Kidney (tissue), 14 donors: ENCODE measurements around the gene GJA4. TPM values are rescaled to one million over a fixed set of nuclear protein-coding genes. Genes with fewer than 3 reads are reported as not detected.

Experiments
- DNase-seq, 5 donors: peaks; one replicate each; pipeline ENCODE4 v3.0.0-alpha.2; 2013 to 2020
- FAIRE-seq: peaks from 2 replicates; lab custom pipeline; 2012; peaks lifted over from hg19 to GRCh38; lab: Jason Lieb, UNC
- H3K27ac ChIP-seq, 2 donors: one replicate each; pipeline ENCODE4 v1.7.0; 2013; ENCODE audit warnings: low read depth in 2 of 2, low read length in 2 of 2, inconsistent platforms in 1 of 2
- H3K27me3 ChIP-seq: one replicate; pipeline ENCODE4 v1.7.1; 2013; ENCODE audit warnings: low read length, inconsistent platforms; ENCODE audit not compliant: control insufficient read depth, insufficient read depth
- H3K36me3 ChIP-seq, 3 donors: one replicate each; pipeline versions ENCODE4 v1.7.0 to v1.7.1; 2013; ENCODE audit warnings: low read length in 3 of 3, control low read depth in 1 of 3, inconsistent platforms in 1 of 3; ENCODE audit not compliant: insufficient read depth in 3 of 3, control insufficient read depth in 2 of 3
- H3K4me1 ChIP-seq, 3 donors: one replicate each; pipeline versions ENCODE4 v1.7.0 to v1.7.1; 2013; ENCODE audit warnings: low read length in 3 of 3, inconsistent platforms in 1 of 3, low read depth in 1 of 3; ENCODE audit not compliant: control insufficient read depth in 2 of 3, insufficient read depth in 2 of 3
- H3K4me3 ChIP-seq, 3 donors: one replicate each; pipeline versions ENCODE4 v1.7.0 to v1.8.1; 2013; ENCODE audit warnings: low read length in 3 of 3, control low read depth in 1 of 3, inconsistent platforms in 1 of 3
- H3K9ac ChIP-seq, 3 donors: one replicate each; pipeline versions ENCODE4 v1.7.0 to v1.7.1; 2013; ENCODE audit warnings: low read length in 3 of 3, control low read depth in 1 of 3, inconsistent platforms in 1 of 3
- H3K9me3 ChIP-seq, 3 donors: one replicate each; pipeline versions ENCODE4 v1.7.0 to v1.7.1; 2013; ENCODE audit warnings: low read length in 3 of 3, control low read depth in 1 of 3, inconsistent platforms in 1 of 3; ENCODE audit not compliant: control insufficient read depth in 2 of 3, insufficient read depth in 1 of 3
- intact Hi-C: fragments of 100-400 bp; cut with DNase I; formaldehyde crosslinking; loops from one replicate; pipeline ENCODE4 v1.11.1; 2022
- polyA plus RNA-seq: library from polyadenylated mRNA; stranded (reverse); fragments of 350-450 nt; fragmentation: Illumina TruSeq; extraction: RNeasy Lipid Tissue Mini Kit (QIAGEN cat#74804); gene quantifications from one replicate; pipeline ENCODE4 v1.2.3, GENCODE V29; 2014; ENCODE audit warnings: low read depth, low replicate concordance; ENCODE audit not compliant: insufficient read depth
- total RNA-seq: library from RNA; stranded (reverse); fragmentation: NEBNext Ultra II Directional; extraction: Animal tissue kit (Norgen Biotek cat#: 25700); gene quantifications from one replicate; pipeline ENCODE4 v1.2.1, GENCODE V29; 2021
- TF ChIP-seq, protein P1 (sequence below): IDR thresholded peaks from 3 replicates; pipeline ENCODE4 v1.5.1; 2012; ENCODE audit warnings: mild to moderate bottlenecking, moderate library complexity, borderline replicate concordance; ENCODE audit not compliant: insufficient read depth; ENCODE audit errors: extremely low read depth
- donor health status: control.
- donor health status: control.
- donor health status: control.
- donor health status: control.
- donor health status: control.
- donor health status: DM: yes; HTN: yes; CAD: no.
- donor health status: Normal renal cell carcinoma (clear cell type).

Gene GJA4
- total and polyA plus RNA-seq, 2 donors from 2014 or later: 15.6 to 31.9 TPM

DNA sequence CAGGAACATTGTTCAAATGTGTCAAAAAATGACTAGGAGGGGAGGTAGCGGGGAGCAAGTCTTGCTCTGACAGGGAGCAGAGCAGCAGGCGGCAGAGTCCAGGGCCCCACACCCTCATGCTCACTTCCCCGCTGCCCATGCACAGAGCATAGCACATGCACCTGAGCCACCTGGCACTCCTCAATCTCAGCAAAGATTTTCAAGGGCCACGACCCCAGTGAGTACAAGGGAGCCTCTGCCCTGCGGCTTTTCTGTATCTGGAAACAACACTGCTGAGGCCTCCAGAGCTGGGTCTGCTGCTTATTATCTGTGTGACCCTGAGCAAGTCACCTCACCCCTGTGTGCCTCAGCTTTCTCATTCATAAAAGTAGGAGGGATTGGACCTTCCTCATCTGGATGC is 12.8 kb upstream of the GJA4 start:
- Histone ChIP-seq H3K36me3 (no peaks in the 10 kb centered on the region), H3K4me3 (no peak overlapping the region), H3K27ac (no peak overlapping the region), H3K27me3 (peaks cover 9% of the 10 kb centered on the region), H3K9me3 (no peaks in the 10 kb centered on the region), H3K9ac (no peak overlapping the region), H3K4me1 (no peaks in the 10 kb centered on the region)
- intact Hi-C loops: no loop called here
- no peak for FAIRE-seq
- TF ChIP-seq, protein P1, sequence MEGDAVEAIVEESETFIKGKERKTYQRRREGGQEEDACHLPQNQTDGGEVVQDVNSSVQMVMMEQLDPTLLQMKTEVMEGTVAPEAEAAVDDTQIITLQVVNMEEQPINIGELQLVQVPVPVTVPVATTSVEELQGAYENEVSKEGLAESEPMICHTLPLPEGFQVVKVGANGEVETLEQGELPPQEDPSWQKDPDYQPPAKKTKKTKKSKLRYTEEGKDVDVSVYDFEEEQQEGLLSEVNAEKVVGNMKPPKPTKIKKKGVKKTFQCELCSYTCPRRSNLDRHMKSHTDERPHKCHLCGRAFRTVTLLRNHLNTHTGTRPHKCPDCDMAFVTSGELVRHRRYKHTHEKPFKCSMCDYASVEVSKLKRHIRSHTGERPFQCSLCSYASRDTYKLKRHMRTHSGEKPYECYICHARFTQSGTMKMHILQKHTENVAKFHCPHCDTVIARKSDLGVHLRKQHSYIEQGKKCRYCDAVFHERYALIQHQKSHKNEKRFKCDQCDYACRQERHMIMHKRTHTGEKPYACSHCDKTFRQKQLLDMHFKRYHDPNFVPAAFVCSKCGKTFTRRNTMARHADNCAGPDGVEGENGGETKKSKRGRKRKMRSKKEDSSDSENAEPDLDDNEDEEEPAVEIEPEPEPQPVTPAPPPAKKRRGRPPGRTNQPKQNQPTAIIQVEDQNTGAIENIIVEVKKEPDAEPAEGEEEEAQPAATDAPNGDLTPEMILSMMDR: no peak
- no peak for DNase-seq

DNA sequence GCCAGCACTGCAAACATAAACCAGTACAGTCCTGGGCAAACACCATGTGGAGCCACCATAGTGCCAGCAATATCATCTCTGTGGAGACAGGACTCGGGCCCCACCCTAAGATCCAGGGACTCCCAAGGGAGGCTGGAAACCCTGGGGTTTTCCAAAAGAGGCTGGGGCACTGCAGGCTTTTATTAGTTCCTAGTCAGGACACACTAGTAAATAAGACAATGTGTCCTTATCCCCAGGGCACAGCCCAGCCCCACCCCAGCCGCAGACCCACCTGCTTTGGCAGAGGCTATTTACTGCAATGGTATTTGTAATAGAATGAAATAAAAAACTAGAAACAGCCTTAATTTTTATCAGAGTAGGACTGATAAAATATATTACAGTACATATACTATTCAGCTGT is 12.3 kb upstream of the GJA4 start:
- no peak for DNase-seq
- H3K27ac ChIP-seq: no peak overlapping the region
- H3K4me1 ChIP-seq: no peaks in the 10 kb centered on the region
- H3K27me3 ChIP-seq: peaks cover 9% of the 10 kb centered on the region
- no peaks in the 10 kb centered on the region for H3K9me3 ChIP-seq
- FAIRE-seq: no peak
- TF ChIP-seq, protein P1: no peak
- H3K4me3 ChIP-seq: peak overlapping the region in 1 of 3 donors; percentile 29
- H3K9ac ChIP-seq: no peak overlapping the region
- no peaks in the 10 kb centered on the region for H3K36me3 ChIP-seq
- intact Hi-C loops: no loop called here

DNA sequence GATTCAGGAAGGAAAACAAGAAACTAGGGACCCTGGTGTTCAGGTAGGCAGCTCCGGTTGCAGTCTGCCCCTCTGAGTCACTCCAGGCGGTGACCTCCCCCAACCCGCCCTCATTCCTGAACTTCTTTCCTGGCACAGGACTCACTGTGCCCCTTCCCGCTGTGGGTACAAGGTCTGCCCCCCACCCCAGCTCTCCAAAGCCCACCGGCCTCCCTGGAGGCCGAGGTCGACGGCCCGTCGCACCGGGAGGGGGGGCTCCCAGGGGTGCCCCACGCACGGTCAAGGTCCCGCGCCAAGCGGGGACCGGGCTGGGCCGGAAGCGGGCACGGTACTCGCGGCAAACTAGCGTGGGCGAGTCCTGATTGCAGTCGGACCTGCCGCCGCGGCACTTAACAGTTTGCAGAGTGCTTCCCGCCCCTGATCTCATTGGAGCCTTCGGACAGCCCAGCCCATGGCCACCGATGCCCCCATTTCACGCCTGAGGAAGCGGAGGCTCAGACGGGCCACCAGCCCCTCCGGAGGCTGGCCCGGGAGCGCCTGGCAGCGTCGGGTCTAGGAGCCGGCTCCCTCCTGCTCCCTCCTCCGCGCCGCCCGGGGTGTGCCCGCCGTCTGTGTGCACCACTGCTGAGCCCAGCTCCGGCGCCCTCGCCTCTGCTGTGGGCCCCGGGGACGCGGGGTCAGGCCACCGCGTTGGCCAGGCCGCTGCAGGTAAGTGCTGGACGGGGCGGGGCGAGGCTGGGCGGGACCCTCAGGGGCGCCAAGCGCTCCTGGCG is 11.5 kb upstream of the GJA4 start, which contains the start of gene GJB3:
GJB3 (plus strand) TSS at position 144 of the 773 bp plus-strand sequence. CDS start 3,549 bp downstream, outside the sequence.
- peaks cover 9% of the 10 kb centered on the region for H3K27me3 ChIP-seq
- no peaks in the 10 kb centered on the region for H3K9me3 ChIP-seq
- TF ChIP-seq, protein P1: no peak
- FAIRE-seq (no peak), DNase-seq (peak in 2 of 5 donors; percentile 19 to 21)
- H3K27ac ChIP-seq: no peak within 1 kb of the TSS
- H3K4me1 ChIP-seq: no peaks in the 10 kb centered on the region
- H3K4me3 ChIP-seq: peak within 1 kb of the TSS in 1 of 3 donors; percentile 29
- H3K36me3 ChIP-seq: no peaks in the 10 kb centered on the region
- H3K9ac ChIP-seq: no peak within 1 kb of the TSS
- intact Hi-C loops: no loop called here
